LNCAP (cell line): ENCODE measurements around the gene CUL4A.

Experiments
- TF ChIP-seq, protein P1 (sequence below): fragments of 450-650 bp; IDR thresholded peaks from 2 replicates; pipeline ENCODE4 v1.5.1; 2017; ENCODE audit warnings: mild to moderate bottlenecking

CUL4A gene

DNA sequence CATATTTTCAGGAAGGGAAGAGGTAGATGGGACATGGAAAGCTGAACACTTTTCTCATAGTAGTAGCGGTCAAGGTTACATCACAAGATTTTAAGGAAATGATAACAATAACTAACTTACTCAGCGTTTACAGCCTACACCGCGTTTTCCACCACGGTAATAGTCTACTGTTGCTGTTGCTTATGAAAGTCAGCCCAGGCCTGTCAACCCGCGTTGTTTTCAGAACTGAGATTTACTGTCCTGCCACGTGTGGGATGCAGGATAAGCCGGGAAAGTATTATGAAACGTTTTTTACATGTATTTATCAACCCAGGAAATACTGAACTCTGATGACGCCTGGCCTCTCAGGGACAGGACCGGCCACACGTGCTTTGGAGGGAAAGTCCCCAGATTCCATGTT is 51.6 kb downstream of the CUL4A start:
- TF ChIP-seq, protein P1, sequence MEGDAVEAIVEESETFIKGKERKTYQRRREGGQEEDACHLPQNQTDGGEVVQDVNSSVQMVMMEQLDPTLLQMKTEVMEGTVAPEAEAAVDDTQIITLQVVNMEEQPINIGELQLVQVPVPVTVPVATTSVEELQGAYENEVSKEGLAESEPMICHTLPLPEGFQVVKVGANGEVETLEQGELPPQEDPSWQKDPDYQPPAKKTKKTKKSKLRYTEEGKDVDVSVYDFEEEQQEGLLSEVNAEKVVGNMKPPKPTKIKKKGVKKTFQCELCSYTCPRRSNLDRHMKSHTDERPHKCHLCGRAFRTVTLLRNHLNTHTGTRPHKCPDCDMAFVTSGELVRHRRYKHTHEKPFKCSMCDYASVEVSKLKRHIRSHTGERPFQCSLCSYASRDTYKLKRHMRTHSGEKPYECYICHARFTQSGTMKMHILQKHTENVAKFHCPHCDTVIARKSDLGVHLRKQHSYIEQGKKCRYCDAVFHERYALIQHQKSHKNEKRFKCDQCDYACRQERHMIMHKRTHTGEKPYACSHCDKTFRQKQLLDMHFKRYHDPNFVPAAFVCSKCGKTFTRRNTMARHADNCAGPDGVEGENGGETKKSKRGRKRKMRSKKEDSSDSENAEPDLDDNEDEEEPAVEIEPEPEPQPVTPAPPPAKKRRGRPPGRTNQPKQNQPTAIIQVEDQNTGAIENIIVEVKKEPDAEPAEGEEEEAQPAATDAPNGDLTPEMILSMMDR: no peak

DNA sequence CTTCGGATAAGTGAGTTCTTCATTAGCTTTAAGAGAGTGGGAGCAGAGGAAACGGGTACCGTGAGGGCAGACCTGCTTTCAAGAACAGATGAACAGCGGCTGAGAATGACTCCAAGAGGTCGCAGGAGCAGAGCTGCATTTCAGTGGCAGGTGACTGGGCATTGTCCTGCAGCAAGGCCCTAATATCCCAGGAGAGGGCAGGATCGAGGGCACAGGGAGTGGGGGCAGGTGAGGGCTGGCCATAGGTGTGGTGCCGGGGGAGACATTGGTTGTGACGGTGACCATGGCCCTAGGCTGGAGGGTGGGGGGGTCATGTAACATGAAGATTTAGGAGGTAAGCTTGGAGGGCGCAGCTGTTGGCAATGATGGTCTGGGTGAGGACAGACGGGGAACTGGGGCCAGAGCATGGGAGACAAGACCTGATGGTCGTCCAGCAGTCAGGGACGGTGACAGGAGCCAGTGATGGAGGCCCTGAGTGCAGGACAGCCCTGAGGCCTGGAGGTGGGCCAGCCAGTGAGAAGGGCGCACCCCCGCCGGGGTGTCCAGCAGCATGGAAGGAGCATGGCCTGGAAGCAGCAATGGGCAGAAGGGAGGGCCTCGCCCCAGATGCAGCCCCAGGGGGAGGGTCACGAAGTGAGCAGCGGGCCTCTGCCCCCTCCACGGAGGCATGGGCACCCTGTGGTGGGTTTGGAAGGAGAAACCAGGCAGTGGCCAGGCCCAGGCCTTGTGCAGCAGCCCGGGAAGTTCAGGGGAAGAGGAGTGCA is 58.4 kb downstream of the CUL4A start:
- TF ChIP-seq, protein P1: no peak

DNA sequence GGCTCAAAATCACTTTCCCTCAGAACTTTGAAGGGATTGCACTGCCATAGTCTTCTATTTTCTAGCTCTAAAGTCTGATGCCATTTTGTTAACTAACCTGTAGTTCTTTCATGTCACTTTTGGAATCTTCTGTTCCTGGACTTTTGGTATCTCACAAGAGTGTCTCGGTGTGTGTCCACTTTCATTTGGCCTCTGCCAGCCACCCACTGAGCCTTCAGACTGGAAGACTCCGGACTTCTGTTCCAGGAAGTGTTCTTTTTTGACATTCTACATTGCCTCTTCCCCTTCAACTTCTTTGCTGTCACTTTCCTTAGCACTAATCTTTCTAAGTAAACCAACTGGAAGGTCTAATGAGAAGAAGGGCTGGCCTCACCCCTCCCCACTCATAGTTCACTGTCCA is 62.6 kb downstream of the CUL4A start:
- TF ChIP-seq, protein P1: no peak

- TF ChIP-seq, protein P1: no peak
Observed at GRCh38 chr13:113272701-113273181, 63.3 kb downstream of the CUL4A start.

- TF ChIP-seq, protein P1: no peak
Observed at GRCh38 chr13:113273321-113273720, 63.9 kb downstream of the CUL4A start.

DNA sequence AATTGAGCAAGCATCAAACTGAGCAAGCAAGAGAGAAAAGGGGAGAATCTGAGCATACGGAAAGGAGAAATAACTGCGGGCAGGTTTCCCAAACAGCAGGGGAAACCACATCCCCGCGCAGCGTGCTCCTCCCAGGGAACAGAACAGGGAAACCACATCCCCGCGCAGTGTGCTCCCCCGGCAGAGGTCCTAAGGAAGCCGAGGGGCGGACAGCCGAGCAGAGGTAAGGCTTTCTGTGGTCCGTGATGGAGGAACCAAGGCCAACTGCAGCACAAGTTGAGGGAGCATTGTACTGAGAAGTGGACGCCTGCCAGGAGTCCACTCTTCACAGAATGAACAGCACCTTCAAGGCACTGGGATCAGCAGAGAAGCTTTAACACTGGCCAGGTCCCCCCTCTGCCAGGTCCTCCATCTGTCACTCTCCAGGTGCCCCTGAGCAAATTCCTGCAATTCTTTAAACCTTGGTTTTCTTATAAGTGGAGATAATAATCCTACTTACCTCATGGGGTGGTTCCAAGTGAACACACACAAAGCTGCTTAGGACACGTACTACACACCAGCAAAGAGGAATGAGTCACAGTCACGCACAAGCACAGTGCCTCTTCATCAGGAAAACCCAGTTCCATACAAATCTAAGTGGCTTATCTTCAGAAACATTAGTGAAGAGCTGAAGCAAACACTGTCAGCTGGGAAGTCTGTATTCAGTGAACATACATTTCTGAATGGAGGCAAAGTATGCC is 64.6 kb downstream of the CUL4A start:
- TF ChIP-seq, protein P1: no peak

- TF ChIP-seq, protein P1: no peak
Observed at GRCh38 chr13:113274721-113275120, 65.3 kb downstream of the CUL4A start.
